SKM-1 treated with dmso at 0.1 percent for 144 hours (cell line): Measurements from ENCODE around the gene NDUFB3.
"Not testable (repeated sequence)": the region's sequence is repeated elsewhere in the genome, so short reads cannot be mapped to it uniquely, and the experiment has no call there.

ENCODE experiments used
- DNase-seq: peaks from one replicate; lab custom pipeline; 2025; ENCODE audit not compliant: unreplicated experiment; lab: John Stamatoyannopoulos, UW

The NDUFB3 gene

GRCh38 chr2:201071479-201072200 is at the start of gene NDUFB3, which contains the start of gene HYCC2:
NDUFB3 (plus strand) TSS chr2:201072001; CDS start chr2:201078883, 6,882 bp downstream.
HYCC2 (minus strand) TSS chr2:201071671; CDS start chr2:201024009, 47,662 bp downstream.
- peak; percentile 93 for DNase-seq

- DNase-seq, result no peak
Observed at GRCh38 chr2:201024518-201024917, 47.3 kb upstream of the NDUFB3 start.

GRCh38 chr2:201034355-201034754 is 37.4 kb upstream of the NDUFB3 start:
- not testable (repeated sequence) for DNase-seq

- not testable (repeated sequence) for DNase-seq
Observed at GRCh38 chr2:201038361-201038760, 33.4 kb upstream of the NDUFB3 start.

- DNase-seq, result no peak
Observed at GRCh38 chr2:201038855-201039254, 32.9 kb upstream of the NDUFB3 start.

GRCh38 chr2:201040867-201041628 is 30.8 kb upstream of the NDUFB3 start:
- no peak for DNase-seq

- not testable (repeated sequence) for DNase-seq
Observed at GRCh38 chr2:201042451-201042850, 29.4 kb upstream of the NDUFB3 start.

- not testable (repeated sequence) for DNase-seq
Observed at GRCh38 chr2:201043050-201043449, 28.8 kb upstream of the NDUFB3 start.

- no peak for DNase-seq
Observed at GRCh38 chr2:201046881-201047280, 24.9 kb upstream of the NDUFB3 start.

- no peak for DNase-seq
Observed at GRCh38 chr2:201049455-201049854, 22.3 kb upstream of the NDUFB3 start.

GRCh38 chr2:201057087-201057521 is 14.7 kb upstream of the NDUFB3 start:
- DNase-seq, result no peak

GRCh38 chr2:201057715-201058248 is 14.0 kb upstream of the NDUFB3 start:
- no peak for DNase-seq

- no peak for DNase-seq
Observed at GRCh38 chr2:201058914-201059313, 12.9 kb upstream of the NDUFB3 start.

- DNase-seq, result peak; percentile 51
Observed at GRCh38 chr2:201059961-201060755, 11.6 kb upstream of the NDUFB3 start.

GRCh38 chr2:201063516-201063915 is 8.3 kb upstream of the NDUFB3 start:
- DNase-seq, result not testable (repeated sequence)

GRCh38 chr2:201064797-201065329 is 6.9 kb upstream of the NDUFB3 start:
- no peak for DNase-seq

GRCh38 chr2:201070948-201071478 is 788 bp upstream of the NDUFB3 start:
- DNase-seq, result no peak

GRCh38 chr2:201072201-201072530 is 365 bp downstream of the NDUFB3 start:
- DNase-seq, result no peak

- no peak for DNase-seq
Observed at GRCh38 chr2:201073071-201073470, 1.3 kb downstream of the NDUFB3 start.

GRCh38 chr2:201074996-201075395 is 3.2 kb downstream of the NDUFB3 start:
- DNase-seq, result no peak

- no peak for DNase-seq
Observed at GRCh38 chr2:201084863-201085262, 13.1 kb downstream of the NDUFB3 start.
